COR-L47 (cell line): ENCODE results near the gene ZNF691.
"Not testable (repeated sequence)": the region's sequence is repeated elsewhere in the genome, so short reads cannot be mapped to it uniquely, and the experiment has no call there.

Source experiments
- DNase-seq: peaks from one replicate; lab custom pipeline; 2025; lab: John Stamatoyannopoulos, UW

The ZNF691 gene

GRCh38 chr1:42846257-42847110 is at the start of gene ZNF691:
Gene ZNF691, plus strand, starts transcription at chr1:42846613. Its CDS starts 3,046 bp downstream, at chr1:42849659.
- DNase-seq = peak; percentile 95

DNA sequence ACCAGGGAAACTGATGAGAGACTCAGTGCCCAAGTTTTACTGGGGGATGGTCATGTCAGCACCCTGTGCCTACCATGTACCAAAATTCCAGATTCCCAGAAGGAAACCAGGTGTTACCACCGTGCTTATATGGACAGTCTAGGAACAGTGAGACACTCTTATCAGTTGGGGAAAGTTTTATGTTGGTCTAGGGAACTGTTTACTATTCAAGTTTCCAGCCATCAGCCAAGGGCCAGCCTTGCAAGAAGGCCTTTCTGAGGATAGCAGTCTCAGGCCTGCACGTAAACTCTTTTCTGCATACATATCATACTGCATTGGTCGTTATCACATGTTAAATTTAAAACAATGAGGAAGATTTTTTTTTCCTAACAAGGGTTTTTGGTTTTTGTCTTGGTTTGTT is 49.0 kb upstream of the ZNF691 start:
- no peak for DNase-seq

- DNase-seq = no peak
These were observed 48.4 kb upstream of the ZNF691 start for GRCh38 chr1:42797979-42798378.

DNA sequence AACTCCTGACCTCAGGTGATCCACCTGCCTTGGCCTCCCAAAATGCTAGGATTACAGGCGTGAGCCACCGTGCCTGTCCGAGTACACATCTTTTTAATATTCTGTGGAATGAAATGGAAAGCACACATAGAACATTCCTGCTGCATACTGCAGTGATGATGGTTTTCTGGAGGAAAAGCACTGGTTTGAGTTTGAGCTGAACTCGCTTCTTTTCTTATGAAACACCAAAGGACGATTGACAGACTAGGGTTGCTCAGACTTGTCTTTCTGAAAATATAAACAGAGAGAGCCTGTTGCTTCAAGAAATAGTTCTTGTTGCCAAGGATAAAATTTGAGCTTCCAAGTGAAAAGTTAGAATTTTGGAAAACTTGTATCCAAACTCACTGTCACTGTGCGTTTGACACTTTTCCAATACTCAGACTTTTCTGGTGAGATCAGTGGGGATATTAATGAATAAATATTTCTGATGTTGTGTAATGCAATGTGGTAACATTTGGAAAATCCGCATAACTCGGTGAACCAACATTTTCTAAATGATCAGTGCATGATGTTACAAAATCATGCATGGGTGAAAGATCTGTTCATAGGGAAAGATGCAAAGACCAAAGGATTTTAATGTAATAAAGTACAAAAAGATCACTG is 44.5 kb upstream of the ZNF691 start:
- no peak for DNase-seq

DNA sequence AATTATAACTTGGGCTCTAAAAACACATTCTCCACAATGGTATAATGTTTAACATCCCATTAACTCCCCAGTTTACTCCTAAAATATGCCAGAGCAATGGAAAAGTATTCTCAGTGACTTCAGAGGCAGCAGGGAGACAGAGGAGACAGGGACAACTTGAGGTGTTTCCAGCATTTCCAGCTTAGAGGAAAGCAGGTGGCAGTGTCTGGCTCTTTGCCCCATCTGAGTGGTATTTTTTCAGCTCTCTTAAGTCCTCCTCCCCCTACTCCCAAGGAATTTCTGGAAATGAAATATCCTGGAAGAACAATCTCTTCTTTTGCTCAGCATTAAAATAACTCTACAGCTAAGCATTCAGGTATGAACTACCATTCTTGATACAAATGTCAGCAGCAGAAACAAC is 40.2 kb upstream of the ZNF691 start:
- DNase-seq = peak; percentile 43

DNA sequence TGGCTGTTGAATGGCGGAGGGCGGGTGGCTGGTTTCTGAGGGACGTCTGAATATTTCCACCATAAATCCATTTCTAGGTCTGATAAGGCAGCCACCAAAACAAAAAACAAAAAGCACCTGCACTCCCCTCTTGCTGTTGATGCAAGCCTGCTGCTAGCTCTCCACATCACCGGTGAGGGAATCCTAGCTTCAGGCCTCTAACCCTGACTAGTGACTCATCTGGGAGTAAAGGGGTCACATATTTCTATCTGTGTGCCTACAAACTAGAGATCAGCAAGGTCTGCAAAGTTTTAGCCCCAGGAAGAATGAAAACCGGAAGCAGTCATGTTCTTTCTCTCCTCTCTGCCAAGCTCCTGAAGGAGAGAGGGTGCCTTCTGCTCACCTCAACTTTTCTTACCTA is 39.8 kb upstream of the ZNF691 start:
- no peak for DNase-seq

DNA sequence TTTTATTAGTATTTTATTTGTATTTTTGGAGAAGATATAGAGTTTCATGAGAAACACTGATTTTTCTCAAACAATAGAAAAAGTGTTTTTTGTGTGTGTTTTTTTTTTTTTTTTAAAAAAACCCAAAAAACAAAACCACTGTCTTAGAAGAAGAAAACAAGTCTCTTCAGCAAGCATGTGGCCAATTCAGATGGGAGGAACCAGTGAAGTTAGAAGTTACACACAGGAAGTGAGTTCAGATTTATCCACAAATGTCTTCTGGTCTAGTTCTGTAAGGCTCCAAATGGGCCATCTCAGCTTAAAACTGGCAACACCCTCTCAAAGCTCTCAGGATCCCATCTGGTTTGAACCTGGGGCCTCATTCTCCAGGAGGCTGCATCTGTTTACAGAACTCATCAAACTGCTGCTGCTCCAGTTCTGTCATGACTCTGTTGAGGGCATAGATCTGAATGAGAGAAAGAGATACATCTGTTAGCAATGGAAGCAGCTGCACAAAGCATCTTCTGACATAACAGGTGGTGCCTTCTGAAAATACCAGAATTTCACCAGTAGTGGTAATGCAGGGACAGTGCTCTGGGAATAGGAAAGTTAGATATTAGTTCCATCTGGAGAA is 39.3 kb upstream of the ZNF691 start:
- DNase-seq = no peak

DNA sequence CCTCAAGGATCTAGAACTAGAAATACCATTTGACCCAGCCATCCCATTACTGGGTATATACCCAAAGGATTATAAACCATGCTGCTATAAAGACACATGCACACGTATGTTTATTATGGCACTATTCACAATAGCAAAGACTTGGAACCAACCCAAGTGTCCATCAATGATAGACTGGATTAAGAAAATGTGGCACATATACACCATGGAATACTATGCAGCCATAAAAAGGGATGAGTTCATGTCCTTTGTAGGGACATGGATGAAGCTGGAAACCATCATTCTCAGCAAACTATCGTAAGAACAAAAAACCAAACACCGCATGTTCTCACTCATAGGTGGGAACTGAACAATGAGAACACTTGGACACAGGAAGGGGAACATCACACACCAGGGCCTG is 31.6 kb upstream of the ZNF691 start:
- not testable (repeated sequence) for DNase-seq

- DNase-seq = peak; percentile 50
These were observed 30.4 kb upstream of the ZNF691 start for GRCh38 chr1:42815941-42816584.

DNA sequence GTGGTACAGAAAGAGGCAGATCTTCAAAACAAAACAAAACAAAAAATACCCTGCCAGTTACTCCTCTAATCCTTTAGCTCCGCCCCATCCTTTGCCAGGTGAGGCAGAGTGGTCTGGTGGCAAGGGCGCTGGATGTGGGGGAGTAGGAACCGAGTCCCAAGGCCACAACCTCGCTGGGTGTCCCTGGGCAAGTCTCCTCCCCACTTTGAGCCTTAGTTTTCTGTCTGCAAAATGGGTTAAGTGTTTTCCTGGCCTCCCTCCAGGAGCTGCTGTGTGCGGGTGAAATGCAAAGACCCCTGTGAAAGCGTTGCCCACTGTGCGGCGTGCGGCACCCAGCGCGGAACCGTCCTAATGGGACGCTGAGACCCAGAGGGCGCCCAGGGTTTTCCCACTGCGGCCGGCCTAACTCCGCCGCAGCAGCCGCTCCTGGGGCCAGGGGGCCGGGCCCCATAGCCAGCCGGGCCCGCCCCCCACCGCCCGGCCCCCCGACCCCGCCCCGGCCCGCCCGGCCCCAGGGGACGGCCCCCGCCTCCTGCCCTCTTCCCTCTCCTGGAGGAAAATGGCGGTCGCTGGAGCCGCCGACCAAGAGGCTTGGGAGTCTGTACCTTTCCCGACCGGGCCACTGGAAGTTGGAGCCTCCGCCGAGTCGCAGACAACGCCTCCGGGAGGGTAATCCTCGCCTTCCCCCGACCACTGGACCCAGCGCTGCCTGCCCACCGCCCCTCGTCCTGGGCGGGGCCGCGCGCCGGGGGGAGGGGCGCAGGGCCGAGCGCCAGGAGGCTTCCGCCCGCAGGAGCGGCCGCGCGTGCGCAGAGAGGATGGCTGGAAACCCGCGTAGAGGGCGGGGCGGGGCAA is 29.6 kb upstream of the ZNF691 start, which contains the start of the genes ERMAP and SVBP:
Gene ERMAP (plus strand): TSS at position 538 of the 855 bp plus-strand sequence. CDS start 13,327 bp downstream, outside the sequence.
Gene SVBP (minus strand): TSS at position 813 of the 855 bp plus-strand sequence. CDS start 853 bp downstream, outside the sequence.
- DNase-seq = peak; percentile 87

- no peak for DNase-seq
These were observed 29.0 kb upstream of the ZNF691 start for GRCh38 chr1:42817440-42817767.

DNA sequence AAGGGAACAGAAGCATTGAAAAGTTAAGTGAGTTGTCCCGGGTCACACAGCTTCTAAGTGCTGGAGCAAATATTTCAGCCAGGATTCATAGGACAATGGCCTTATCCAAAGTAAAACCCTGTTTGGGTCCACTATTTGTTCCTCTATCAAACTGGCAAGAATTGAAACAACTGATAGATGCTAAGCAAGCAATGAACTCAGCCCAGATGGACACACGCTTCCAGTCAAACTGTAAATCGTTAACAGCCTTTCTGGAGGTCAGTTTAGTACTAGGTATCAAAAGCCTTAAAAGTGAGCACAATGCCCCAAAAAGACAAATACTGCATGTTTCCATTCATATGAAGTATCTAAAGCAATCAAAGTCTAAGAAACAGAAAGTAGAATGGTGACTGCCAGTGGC is 28.4 kb upstream of the ZNF691 start:
- no peak for DNase-seq

GRCh38 chr1:42820813-42821212 is 25.6 kb upstream of the ZNF691 start:
- no peak for DNase-seq

DNA sequence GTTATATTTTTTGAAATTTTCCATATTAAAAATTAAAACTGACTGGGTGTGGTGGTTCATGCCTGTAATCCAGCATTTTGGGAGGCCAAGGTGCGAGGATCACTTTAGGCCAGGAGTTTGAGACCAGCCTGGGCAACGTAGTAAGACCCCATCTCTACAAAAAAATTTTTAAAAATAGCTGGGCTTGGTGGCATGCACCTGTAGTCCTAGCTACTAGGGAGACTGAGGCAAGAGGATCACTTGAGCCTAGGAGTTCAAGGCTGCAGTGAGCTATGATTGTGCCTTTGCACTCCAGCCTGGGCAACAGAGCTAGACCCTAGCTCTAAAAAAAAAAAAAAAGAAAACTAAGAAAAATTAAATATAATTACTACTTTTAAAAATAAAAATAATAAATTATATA is 24.7 kb upstream of the ZNF691 start:
- DNase-seq = no peak

DNA sequence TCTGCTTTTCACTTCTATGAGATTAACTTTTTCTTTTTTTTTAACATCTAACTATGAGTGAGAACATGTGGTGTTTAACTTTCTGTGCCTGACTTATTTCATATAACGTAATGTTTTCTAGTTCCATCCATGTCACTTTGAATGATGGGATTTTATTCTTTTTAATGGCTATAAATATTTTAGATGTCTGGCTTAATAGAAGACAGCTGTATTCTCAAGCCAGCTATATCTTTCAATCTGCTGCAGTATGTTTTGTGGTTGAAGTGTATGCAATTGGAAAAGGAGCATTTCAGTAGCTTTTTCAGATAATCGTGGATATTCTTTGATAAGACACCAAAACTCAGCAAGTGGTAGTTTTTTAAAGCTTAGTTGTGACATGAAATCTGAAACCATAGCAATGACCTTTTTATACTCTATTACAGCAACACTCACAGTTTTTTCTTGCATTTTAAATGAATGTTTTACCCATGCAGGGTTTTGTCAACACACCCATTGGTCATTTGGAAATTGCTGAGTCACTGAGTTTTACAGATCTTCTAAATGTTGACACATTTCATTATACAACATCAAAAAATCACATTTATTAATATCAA is 23.5 kb upstream of the ZNF691 start:
- peak; percentile 11 for DNase-seq

GRCh38 chr1:42824481-42825035 is 21.9 kb upstream of the ZNF691 start:
- DNase-seq = no peak

- DNase-seq = no peak
These were observed 21.2 kb upstream of the ZNF691 start for GRCh38 chr1:42825036-42825851.

- no peak for DNase-seq
These were observed 15.8 kb upstream of the ZNF691 start for GRCh38 chr1:42830631-42831030.

- DNase-seq = no peak
These were observed 15.1 kb upstream of the ZNF691 start for GRCh38 chr1:42831273-42831672.
